HG02759 (cell line): ENCODE data around the gene ARHGAP24.

Experiments
- ATAC-seq: cut with Tn5 transposase; IDR thresholded peaks from one replicate; pipeline ENCODE4 v1.9.1; 2021; ENCODE audit warnings: mild to moderate bottlenecking, moderate library complexity; ENCODE audit not compliant: unreplicated experiment

ARHGAP24 gene

DNA sequence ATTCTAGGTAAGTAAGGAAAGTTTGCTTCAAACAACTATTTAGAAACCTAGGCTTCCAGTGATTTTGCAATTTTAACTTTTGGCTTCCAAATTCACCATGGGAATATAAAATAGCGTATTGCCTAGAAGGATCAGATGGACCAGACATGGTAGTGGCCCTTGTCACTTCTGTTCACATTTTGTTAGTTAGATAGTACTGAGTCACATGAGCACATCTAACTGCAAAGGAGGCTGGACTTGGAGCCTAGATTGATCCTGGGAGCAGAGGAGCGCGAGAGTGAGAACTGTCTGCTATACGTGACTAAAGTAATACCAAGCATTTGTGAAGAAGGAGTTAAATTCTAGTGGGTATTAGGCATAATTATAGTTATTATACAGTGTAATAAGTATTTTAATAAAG lies 102.4 kb downstream of the ARHGAP24 start:
- no peak for ATAC-seq

- ATAC-seq: no peak
Measured at GRCh38 chr4:85579942-85580341, 105.0 kb downstream of the ARHGAP24 start.

DNA sequence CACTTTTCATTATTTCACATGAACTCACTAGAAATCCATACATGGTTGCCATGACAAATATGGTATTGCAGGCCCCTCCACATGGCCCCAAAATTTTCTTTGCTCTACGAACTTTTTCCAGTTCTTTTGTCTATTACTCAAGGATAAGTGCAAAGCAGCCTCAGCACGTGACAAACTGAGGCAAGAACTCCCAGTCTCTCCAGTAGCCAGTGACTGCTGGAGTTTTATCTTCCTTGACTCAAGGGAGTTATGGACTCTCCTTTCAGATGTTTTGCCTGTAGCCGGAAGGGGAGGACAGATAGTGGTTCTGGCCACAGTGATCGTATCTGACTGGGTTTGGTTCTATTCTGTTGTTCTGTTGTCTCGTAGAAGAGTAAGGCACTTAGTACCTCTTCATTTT lies 105.5 kb downstream of the ARHGAP24 start:
- ATAC-seq: no peak

- no peak for ATAC-seq
Measured at GRCh38 chr4:85587952-85588351, 113.0 kb downstream of the ARHGAP24 start.

DNA sequence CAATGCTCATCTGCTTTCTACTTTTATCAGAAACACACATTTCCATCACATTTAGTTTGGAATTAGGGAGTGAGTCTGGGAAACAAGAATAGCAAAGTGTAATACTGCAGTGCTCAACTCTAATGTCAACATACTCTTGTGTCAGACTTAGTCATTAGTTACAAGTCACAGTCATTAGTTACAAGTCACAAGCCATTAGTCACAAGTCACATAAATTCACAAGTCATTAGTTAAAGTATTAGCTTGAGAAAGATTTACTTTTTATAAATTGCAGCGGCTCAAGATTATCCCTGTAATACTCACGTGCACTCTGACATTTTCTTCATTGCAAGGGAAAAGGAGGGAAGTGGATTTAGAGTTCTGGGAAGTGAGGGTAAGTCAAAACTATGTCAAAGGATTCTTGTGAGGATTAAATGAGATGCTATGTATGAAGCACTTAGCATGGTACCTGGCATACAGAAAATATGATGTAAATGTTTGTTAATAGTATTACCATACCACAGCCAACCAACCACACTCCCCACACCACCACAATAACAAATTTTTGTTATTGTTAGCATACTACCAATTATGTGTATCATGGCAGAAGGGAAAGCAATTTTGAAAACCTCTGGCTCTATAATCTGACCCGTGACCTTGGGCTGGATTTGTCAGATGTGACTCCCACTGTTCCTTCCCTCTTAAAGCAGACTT lies 116.6 kb downstream of the ARHGAP24 start:
- ATAC-seq: no peak

GRCh38 chr4:85595098-85595775 lies 120.3 kb downstream of the ARHGAP24 start:
- ATAC-seq: no peak

DNA sequence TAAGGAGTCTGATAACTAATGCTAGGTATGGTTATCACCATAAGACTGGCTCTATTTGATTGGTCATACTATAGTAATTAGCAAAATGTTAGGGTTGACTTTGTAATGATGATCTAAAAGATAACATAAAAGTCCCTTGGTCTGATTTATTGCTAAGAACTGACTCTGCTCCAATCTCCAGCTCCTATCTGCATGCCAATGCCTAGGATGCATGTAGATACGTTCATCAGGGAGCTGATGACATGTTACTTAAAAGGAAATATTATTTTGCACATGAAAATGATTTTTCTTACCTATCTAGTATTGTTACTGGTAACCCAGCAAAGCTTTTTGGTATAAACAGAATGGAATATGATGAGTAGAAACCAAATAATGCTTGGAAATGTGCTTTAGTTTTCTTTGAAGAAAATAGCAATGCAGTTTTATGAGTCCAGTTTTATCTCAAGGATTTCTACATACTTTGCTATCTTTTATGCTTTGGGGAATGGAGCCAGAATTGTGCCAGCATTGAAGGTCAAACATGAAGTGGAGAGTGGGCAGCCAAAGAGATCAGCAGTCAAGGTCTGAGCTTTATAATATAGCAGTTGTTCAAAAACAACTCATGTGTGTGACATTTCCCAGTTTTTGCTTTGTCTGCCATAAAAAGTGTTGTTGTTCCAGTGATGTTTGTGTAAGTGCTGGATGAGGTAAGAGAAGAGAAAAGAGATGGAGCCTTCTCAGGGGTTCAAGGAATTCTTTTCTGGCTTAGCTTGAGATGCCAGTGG lies 121.0 kb downstream of the ARHGAP24 start:
- no peak for ATAC-seq

GRCh38 chr4:85598936-85599335 lies 124.0 kb downstream of the ARHGAP24 start:
- no peak for ATAC-seq

DNA sequence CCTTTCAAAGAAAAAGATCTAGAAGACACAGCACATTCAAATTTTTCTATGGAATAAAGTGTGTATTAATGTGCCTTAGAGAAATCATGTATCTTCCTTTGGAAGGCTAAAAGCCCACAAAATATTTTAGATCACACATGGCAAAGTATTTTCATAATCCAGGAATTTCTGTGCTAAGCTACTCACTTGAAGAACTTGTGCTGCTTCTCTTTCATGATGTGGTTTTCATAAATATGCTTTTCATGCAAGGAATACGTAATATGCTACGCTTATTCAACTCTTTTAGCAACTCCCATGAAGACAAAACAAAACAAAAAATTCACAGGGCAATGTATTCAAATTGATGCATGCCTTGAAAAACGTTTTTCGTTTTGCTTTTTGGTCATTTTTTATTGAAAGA lies 125.6 kb downstream of the ARHGAP24 start:
- ATAC-seq: no peak

- ATAC-seq: peak; percentile 43
Measured at GRCh38 chr4:85603437-85604336, 128.7 kb downstream of the ARHGAP24 start.

GRCh38 chr4:85606505-85606904 lies 131.6 kb downstream of the ARHGAP24 start:
- ATAC-seq: no peak

DNA sequence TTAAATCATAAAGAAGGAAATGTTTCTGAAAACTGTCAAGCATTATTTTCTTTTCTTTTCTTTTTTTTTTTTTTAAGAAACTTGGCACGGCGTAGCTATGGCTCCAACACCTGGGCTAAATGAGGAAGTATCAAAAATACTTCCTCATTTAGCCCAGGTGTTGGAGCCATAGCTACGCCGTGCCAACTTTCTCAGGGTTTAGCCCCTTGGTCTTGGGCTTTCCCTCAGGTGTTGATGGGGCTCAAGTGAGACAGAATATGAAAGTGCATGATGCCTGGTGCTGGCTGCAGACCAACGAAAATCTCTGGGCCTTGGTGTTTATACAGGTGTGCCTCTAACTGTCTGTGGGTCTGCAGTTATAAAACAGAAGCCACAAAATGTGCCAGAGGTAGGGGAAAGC lies 132.7 kb downstream of the ARHGAP24 start:
- peak; percentile 61 for ATAC-seq

- ATAC-seq: peak; percentile 90
Measured at GRCh38 chr4:85610450-85610849, 135.5 kb downstream of the ARHGAP24 start.

DNA sequence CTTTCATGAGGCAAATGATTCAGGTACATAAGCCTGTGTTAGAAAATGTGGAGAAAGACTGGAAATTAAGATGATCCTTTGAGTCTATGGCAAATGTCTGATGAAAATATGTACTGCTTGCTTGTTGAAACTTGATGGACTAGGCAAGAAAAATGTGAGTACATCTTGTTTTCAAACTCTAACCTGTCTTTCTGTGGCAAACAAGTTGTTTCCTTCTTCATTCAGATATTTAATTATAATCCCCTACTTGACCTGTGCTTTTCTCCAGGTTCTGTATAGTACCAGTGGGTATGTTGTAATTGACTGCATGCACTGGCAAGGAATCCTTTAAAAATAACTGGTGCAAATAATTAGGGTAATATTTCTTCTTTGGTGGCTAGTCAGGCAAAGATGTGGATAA lies 136.7 kb downstream of the ARHGAP24 start:
- ATAC-seq: no peak

GRCh38 chr4:85613901-85614300 lies 139.0 kb downstream of the ARHGAP24 start:
- no peak for ATAC-seq

- ATAC-seq: no peak
Measured at GRCh38 chr4:85615952-85616351, 141.0 kb downstream of the ARHGAP24 start.

GRCh38 chr4:85617202-85617601 lies 142.3 kb downstream of the ARHGAP24 start:
- ATAC-seq: no peak

DNA sequence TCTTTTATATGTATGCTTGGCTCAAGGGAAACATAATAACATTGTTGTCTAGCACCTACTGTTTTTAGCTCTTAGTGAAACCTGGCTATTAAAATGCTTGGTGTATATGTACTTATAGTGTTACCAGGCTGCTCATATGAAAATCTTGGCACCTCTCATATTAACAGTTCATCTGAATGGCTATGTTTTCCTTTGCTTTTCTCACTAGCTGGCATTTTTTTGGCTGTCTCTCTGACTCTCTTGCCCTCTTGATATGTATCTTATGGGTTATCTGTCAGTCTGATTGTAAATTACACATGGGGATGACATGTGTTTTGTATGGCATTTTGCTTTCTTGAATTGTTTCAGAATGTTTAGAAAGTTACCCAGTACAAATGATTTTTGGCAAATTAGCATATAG lies 158.0 kb downstream of the ARHGAP24 start:
- no peak for ATAC-seq

- ATAC-seq: no peak
Measured at GRCh38 chr4:85637778-85638177, 162.8 kb downstream of the ARHGAP24 start.

DNA sequence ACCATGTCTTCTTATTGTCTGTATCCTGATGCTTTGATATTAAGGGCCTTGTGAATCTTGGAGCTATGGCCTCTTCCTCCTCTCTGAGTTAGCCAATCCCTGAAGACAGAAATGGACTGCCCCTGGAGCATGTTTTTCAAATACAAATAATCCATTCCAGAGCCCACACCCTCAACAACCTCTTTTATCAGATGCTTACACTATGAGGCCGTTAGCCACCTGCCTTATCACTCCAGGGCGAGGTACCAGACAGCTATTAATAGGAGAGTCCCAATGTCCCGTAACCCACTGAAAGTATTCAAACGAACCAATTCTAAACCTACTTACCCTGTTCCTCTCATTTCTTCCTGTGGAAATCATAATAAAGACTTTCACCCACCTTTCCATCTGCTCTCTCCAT lies 165.0 kb downstream of the ARHGAP24 start:
- no peak for ATAC-seq
